ENCODE data around the gene TMCO2.

TMCO2 gene

DNA sequence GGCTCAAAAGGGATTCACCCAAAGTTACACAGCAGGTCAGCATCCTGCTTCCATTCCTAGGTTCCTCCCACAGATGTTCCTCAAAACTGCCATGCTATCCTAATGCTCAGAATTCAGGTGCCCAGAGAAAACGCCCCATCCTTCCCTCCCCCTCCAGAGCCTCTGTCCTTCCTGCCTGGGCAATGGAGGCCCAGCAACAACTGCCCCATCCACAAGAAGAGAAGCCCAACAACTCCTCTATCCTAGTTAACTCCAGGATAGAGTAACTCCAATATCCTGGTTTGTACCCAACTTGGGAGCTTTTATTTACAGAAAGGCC lies 52.5 kb downstream of the TMCO2 start:
- Histone ChIP-seq H3K27me3 (ENCODE audit: control insufficient read depth in 5 of 5, insufficient read depth in 4 of 5, low read length in 5 of 5) (peaks cover 0 to 24% (median 7%) of the 10 kb centered on the region in 5 donors), H3K4me1 (ENCODE audit: control insufficient read depth in 5 of 5, insufficient read depth in 5 of 5, low read length in 5 of 5) (peaks cover 0 to 5% (median 0%) of the 10 kb centered on the region in 5 donors), H3K9me3 (ENCODE audit: control insufficient read depth in 5 of 5, low read length in 5 of 5) (no peaks in the 10 kb centered on the region), H3K9ac (ENCODE audit: low read length in 5 of 5) (no peak overlapping the region), H3K27ac (ENCODE audit: low read depth, low read length) (no peak overlapping the region), H3K36me3 (ENCODE audit: control insufficient read depth in 5 of 5, insufficient read depth in 5 of 5, low read length in 5 of 5) (no peaks in the 10 kb centered on the region), H3K4me3 (ENCODE audit: low read depth in 1 of 5, low read length in 5 of 5) (no peak overlapping the region)

DNA sequence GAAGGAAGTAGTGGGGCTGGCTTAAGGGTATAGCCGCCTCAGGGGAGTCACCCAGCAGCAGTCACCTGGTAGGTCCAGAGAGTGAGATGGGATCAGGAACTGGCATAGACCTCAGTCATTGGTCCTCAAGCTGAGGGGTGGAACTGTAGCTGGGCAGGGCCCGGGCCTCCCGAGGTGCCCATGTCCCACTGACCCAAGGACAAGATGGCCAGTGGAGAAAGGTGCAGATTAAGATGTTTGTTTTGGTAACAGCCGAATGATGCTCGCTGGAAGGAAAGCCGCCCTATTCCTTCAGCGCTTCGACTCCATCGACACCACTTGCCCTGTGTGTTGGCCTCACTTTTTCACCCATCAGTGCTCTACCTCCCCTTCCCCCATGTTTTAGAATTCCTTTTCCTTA lies 52.9 kb downstream of the TMCO2 start:
- Histone ChIP-seq H3K9me3 (ENCODE audit: control insufficient read depth in 5 of 5, low read length in 5 of 5) (no peaks in the 10 kb centered on the region), H3K9ac (ENCODE audit: low read length in 5 of 5) (no peak overlapping the region), H3K4me1 (ENCODE audit: control insufficient read depth in 5 of 5, insufficient read depth in 5 of 5, low read length in 5 of 5) (peaks cover 0 to 5% (median 0%) of the 10 kb centered on the region in 5 donors), H3K4me3 (ENCODE audit: low read depth in 1 of 5, low read length in 5 of 5) (no peak overlapping the region), H3K36me3 (ENCODE audit: control insufficient read depth in 5 of 5, insufficient read depth in 5 of 5, low read length in 5 of 5) (no peaks in the 10 kb centered on the region), H3K27ac (ENCODE audit: low read depth, low read length) (no peak overlapping the region), H3K27me3 (ENCODE audit: control insufficient read depth in 5 of 5, insufficient read depth in 4 of 5, low read length in 5 of 5) (peaks cover 0 to 24% (median 7%) of the 10 kb centered on the region in 5 donors)

DNA sequence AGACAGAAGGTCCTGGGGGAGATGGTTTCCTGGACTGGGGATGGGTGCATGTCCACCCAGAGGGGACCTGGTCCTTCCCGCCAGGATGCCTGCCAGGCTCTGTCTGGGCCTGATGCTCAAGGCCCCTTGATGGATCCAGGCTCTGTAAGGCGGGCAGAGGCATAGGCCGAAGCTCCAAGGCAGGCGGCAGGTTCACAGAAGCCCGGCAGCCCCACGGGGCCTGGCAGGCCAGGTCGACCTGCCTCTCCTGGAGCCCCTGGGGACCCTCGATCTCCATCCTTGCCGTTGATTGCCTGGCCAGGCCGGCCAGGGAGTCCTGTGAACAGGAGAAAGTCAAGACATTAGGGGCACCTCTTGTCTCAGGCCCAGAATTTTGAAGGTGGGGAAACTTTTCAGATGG lies 53.3 kb downstream of the TMCO2 start:
- H3K4me3 ChIP-seq (ENCODE audit: low read depth in 1 of 5, low read length in 5 of 5), result no peak overlapping the region
- no peaks in the 10 kb centered on the region for H3K36me3 ChIP-seq (ENCODE audit: control insufficient read depth in 5 of 5, insufficient read depth in 5 of 5, low read length in 5 of 5)
- H3K27ac ChIP-seq (ENCODE audit: low read depth, low read length), result no peak overlapping the region
- H3K27me3 ChIP-seq (ENCODE audit: control insufficient read depth in 5 of 5, insufficient read depth in 4 of 5, low read length in 5 of 5), result peaks cover 0 to 24% (median 7%) of the 10 kb centered on the region in 5 donors
- no peak overlapping the region for H3K9ac ChIP-seq (ENCODE audit: low read length in 5 of 5)
- peaks cover 0 to 5% (median 0%) of the 10 kb centered on the region in 5 donors for H3K4me1 ChIP-seq (ENCODE audit: control insufficient read depth in 5 of 5, insufficient read depth in 5 of 5, low read length in 5 of 5)
- no peaks in the 10 kb centered on the region for H3K9me3 ChIP-seq (ENCODE audit: control insufficient read depth in 5 of 5, low read length in 5 of 5)

Data from subcutaneous abdominal adipose tissue (tissue), 5 donors.